ENCODE data around the gene AIFM2.

DNA sequence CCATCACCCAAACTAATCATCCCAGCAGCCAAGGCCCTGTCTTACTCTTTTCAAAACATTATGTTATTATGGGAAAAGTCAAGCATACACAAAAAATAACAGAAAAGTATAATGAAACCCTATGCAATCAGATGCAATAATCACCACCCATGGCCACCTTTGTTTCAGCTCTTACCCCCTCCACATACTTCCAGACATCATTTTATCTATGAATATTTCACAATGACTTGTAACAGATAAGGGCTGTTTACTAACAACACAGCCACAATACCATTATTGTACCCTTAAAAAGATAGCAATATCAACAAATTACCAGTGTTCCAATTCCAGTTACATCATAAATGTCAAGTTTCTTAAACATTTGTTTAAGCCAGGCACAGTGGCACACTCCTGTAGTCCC lies 35.2 kb downstream of the AIFM2 start:
- TF ChIP-seq POLR2A (IDR thresholded peaks at IDR 0.05) (no peak), POLR2AphosphoS5 (IDR thresholded peaks at IDR 0.05) (no peak)
- TF ChIP-seq, protein P1, sequence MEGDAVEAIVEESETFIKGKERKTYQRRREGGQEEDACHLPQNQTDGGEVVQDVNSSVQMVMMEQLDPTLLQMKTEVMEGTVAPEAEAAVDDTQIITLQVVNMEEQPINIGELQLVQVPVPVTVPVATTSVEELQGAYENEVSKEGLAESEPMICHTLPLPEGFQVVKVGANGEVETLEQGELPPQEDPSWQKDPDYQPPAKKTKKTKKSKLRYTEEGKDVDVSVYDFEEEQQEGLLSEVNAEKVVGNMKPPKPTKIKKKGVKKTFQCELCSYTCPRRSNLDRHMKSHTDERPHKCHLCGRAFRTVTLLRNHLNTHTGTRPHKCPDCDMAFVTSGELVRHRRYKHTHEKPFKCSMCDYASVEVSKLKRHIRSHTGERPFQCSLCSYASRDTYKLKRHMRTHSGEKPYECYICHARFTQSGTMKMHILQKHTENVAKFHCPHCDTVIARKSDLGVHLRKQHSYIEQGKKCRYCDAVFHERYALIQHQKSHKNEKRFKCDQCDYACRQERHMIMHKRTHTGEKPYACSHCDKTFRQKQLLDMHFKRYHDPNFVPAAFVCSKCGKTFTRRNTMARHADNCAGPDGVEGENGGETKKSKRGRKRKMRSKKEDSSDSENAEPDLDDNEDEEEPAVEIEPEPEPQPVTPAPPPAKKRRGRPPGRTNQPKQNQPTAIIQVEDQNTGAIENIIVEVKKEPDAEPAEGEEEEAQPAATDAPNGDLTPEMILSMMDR (IDR thresholded peaks at IDR 0.05): no peak
